ENCODE data around the gene C12orf75. TPM values are rescaled to one million over a fixed set of nuclear protein-coding genes. Genes with fewer than 3 reads are reported as not detected.
"Not testable (repeated sequence)": the region's sequence is repeated elsewhere in the genome, so short reads cannot be mapped to it uniquely, and the experiment has no call there.

The C12orf75 gene
- polyA plus RNA-seq, 1 donor = 4.9 TPM

DNA sequence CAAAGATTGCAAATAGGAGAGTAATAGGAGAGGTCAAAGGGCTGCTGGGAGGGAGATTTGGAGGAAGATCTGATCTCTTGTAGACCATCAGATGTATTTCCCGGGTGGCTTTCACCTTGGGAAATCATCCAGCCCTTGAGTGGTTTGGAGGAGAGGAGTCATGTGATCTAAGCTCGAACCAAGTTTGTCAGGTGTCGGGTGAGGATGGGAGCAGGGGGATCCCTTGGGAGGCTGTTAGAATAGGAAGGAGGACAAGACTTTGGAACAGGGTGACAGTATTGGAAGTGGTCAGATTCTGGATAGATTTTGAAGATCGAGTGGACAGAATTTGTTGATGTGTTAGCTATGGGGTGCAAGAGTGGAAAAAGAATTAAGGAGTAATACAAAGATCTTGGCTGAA lies 46.6 kb downstream of the C12orf75 start:
- no peak for DNase-seq (ENCODE audit: low read depth)

DNA sequence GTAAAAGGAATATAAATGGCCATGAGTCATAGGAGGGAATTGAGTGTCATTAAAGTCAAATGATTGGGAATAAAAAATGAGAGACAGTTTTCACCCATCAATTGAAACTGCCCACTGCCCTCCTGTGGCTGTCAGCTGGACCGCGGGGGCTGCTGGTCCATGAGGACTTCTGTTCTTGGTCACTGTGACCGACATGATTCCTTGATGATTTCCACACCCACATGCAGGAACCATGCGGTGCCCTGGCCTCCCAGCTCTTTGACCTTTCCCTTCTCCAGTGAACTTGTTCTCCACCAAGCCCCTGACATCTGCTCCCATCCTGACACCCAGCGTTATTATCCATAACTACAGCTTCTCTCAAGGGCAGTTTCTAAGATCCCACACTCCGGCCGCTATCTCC lies 48.4 kb downstream of the C12orf75 start:
- DNase-seq (ENCODE audit: low read depth) = no peak

DNA sequence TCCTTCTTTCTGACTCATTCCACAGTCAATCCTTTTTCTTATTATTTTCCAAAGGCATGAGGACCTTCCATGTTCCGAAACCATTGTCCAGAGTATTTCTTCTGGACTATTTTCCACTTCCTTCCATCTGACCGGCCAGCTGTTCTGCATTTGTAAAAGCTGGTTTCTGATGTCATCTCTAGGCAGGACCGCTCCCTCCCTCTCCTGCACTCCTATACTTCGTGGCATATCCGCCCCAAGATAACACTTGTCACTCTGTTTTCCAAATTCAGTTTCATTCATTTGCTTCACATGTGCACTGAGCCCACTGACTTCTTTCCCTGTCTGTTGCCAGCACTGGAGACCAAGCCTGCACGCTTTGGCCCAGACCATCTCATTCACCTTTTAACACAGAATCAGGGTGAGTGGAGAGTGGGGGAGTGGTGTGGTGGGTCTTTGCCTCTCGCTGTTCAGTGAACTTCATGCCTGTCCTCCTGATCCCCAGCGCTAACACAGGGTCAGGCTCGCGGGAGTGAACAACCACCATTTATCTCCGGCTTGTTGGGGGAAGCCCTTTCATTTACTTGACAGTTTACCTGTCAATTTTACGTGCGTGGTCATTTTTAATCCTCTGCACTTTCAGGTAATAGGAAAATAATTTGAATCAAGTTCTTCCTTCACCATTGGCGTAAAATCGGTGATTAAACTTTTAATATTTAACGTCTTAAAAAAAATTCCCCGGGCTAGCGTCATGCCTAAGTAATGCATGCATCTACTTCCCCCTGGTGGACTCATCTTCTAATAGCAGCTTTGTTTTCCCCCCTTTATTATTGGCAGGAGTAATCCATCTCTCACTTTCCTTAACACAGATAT lies 52.5 kb downstream of the C12orf75 start:
- peak; percentile 51 for DNase-seq (ENCODE audit: low read depth)

DNA sequence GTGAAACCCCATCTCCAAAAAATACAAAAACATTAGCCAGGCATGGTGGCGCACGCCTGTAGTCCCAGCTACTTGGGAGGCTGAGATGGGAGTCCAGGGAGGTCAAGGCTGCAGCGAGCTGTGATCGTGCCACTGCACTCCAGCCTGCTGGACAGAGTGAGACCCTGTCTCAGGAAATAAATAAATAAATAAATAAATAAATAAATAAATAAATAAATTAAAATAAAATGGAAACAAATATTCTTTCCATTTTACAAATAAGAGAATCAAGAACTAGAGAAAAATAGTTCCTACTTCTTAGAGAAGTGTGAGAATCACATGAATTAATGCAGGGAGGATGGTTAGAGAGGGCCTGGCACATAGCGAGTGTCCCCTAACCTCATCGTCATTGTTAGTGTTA lies 53.7 kb downstream of the C12orf75 start:
- DNase-seq (ENCODE audit: low read depth) = no peak

DNA sequence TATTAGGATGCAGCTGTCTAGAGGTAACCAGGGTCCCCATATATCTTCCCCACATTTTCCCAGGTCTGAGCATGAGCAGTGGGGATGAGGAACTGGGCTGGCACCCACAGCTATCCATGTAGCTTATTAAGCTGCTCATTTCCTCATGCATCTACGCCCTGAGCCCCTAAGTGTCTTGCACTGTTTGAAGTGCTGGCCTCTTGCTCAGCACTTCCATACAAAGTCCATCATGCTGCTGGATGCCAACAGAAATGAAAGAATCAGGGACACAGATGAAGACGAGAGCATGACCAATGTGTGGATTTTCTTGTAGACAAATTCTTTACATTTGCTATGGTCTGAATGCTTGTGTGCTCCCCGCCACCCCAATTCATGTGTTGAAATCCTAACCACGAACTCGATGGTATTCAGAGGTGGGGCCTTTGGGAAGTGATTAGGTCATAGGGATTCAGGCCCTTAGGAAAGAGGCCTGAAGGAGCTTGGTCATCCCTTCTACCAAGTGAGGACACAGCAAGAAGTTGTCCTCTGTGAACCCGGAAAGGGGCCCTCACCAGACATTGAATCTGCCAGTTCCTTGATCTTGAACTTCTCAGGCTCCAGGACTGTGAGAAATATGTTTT lies 54.5 kb downstream of the C12orf75 start:
- no peak for DNase-seq (ENCODE audit: low read depth)

DNA sequence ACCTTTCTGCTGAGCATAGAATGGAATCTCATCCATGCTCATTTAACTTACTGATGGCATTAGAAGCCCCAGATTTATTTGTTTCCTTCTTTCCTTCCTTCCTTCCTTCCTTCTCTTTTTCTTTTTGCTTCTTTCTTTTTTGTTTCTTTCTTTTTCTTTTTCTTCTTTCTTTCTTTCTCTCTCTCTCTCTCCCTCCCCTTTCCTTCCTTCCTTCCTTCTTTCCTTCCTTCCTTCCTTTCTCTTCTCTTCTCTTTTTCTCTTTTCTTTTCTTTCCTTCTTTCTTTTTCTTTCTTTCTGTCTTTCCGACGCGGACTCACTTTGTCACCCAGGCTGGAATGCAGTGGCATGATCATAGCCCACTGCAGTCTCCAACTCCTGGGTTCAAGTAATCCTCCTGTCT lies 55.9 kb downstream of the C12orf75 start:
- DNase-seq (ENCODE audit: low read depth) = no peak

DNA sequence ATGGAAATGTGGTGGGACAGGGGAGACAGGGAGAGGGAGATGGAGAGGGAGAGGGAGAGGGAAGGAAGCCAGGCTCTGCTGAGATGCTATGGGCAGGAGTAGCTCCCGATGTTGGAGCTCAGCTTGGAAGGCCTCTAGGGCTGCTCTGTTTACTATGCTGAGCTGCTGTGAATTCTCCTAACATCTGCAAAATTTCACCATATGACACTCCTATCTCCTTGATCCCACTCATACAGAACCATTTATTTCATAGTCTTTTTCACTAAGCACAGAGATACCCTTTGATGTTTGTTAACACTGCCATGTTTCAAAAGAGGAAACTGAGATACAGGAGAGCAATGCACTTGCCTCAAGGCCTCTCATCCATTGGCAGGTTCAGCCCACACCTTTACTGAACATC lies 60.7 kb downstream of the C12orf75 start:
- no peak for DNase-seq (ENCODE audit: low read depth)

DNA sequence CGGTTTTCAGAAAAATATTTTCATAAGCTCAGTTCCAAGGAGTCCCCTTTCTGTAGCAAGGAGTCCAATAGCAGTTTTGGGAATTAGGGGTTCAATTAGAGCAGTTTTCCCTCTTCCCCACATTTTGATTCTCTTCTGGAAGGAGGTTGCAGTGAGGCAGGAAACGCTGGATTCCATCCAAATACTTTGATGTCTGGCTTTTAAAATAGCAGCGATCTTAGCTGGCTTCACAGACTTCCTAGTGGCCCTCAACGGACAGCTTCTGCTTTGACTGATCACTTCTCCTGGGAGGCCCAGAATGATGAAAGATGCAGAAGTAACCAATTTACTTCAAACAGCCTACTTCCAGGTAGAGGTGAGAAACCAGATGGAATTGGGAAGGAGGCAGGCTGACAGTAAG lies 63.1 kb downstream of the C12orf75 start:
- DNase-seq (ENCODE audit: low read depth) = no peak

DNA sequence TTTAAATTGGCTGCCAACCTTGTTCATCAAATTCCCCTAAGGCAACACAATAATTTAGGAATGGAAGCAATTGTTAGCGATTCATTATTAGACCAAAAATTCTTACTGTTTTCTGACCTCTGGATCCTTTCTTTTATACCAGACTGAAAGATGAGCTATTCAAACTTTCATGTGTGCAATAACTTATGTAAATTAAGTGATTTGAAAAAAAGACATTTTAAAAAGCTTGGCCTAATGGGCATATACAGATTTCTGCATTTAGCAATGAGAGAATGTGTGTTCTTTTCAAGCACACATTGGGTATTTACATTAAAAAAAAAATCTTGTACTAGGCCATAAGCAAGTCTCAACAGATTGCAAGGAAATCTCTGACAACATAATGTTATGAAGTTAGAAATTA lies 65.5 kb downstream of the C12orf75 start:
- DNase-seq (ENCODE audit: low read depth) = no peak

DNA sequence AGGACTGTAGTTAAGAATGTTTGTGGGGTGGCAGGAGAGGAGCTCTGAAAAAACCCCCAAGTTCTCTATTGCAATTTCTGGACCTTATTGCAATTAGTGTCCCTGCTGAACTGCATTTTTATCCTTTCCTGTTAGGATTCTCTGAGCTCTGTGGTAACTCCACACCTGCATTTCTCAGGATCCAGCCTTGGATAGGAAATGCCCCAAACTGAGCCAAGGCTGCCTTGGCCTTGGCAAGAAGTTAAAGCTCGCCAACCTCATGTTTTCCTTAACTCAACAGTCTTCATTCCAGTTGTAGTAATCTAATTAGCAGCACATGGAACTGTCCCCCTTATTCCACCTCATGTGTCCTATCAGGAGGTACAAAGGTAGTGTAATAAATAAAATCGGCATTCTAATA lies 66.5 kb downstream of the C12orf75 start:
- DNase-seq (ENCODE audit: low read depth) = no peak

DNA sequence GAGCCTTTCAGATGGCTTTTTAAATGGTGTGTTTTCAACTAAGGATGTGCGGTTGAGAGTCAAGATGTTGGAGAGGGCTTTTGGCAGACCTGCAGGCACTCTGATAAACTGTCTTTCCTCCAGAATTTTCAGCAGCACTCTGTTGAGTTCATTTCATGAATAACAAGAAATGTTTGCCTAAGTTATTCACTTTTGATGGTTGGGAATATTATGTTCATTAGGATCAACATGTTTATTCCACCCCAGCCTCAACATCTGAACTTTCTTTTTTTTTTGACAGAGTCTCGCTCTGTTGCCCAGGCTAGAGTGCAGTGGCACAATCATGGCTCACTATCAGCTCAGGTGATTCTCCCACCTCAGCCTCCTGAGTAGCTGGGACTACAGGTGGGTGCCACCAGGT lies 68.4 kb downstream of the C12orf75 start:
- no peak for DNase-seq (ENCODE audit: low read depth)

DNA sequence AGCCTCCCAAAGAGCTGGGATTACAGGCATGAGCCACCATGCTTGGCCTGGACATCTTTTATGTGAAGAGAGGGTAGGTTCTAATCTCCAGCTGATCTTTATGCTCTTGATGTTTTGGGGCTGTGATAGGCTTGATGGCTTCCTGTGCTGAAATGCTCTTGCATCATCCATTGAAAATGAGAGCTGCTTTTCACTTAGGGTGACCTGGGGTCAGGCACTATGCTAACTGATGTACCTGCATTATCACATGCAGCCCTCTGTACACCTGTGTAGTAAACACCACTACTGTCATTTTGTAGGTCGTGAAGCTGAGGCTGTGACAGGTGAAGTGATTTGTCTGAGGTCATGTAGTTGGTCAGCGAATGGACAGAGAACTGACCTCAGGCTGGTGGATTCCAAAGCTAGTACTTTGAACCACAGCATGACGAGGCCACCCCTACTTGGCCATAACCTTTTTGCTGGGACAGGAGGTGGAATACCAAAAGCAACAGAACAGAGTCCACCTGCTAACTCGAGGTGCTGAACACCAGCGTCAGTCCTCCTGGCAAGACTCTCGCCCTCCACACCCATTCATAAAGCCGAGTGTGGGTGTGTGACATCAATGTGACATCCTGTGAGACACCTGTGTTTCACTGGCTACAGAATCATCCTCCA lies 69.1 kb downstream of the C12orf75 start:
- no peak for DNase-seq (ENCODE audit: low read depth)

DNA sequence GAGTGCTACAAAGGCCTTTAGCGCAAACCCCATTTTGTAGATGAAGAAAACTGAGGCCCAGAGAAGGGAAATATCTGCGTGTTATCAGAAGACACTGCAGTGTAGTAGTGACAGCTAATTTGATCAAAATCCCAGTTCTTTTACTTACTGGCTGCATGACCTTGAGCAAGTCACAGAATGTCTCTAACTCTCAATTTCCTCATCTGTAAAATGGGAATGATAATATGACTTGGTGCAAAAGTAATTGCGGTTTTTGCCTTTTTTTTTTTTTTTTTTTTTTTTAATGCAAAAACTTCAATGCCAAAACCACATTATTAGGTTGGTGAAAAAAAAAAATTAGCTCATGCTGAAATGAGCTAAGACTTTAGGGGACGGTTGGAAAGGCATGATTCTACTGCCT lies 69.7 kb downstream of the C12orf75 start:
- DNase-seq (ENCODE audit: low read depth) = no peak

DNA sequence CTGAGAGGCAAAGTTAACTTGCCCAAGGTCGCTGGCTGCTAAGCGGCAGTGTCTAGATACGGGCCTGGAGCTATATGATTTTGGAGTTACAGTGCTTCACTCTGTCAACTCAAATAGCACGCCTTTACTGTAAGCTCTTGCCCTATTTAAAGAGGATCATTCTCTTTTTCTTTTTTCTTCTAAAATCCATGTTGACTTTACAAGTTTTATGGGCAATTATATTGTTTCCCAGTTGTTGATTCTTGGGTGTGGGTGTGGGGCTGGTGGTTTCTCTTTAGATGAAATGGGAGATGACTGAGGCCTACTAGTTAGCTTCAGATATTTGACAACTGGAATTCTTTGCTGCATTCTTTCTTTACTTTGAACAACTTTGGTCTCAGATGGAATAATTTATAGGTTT lies 70.7 kb downstream of the C12orf75 start:
- DNase-seq (ENCODE audit: low read depth) = no peak

DNA sequence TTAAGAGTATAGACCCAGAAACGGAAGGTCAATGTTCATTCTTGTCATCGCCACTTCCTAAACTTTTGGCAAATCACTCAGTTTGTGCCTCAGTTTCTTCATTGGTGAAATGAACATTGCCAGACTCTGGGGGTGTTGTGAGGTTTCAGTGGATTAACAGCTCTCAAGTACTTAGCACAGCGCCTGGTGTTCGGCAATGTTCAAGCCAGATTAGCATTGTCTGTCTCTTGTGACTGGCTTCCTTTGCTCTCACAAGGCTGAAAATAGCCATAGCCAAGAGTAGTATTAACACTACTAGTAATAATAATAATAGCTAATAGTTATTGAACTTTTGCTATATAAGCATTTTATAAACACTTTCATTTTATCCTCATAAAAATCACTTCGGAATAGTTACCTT lies 71.9 kb downstream of the C12orf75 start:
- DNase-seq (ENCODE audit: low read depth) = no peak

DNA sequence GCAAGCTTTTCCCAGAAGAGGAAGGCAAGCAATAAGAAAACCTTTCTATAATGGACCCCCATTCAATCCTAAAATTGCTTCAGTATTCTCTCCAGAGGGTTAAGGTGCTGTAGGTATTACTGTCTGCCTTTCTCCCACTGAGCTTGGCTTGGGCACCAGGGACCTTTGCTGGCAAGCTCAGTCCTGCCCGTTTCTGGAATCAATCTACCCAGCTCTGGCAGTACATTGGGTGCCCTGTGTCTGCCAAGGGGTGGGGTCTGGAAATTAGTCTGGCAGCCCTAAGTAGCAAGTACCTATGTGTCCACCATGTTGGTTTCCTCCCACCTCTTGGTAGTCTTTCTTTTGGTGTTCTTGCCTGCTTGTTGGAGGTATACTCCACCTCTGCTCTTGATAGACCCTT lies 72.6 kb downstream of the C12orf75 start:
- no peak for DNase-seq (ENCODE audit: low read depth)

DNA sequence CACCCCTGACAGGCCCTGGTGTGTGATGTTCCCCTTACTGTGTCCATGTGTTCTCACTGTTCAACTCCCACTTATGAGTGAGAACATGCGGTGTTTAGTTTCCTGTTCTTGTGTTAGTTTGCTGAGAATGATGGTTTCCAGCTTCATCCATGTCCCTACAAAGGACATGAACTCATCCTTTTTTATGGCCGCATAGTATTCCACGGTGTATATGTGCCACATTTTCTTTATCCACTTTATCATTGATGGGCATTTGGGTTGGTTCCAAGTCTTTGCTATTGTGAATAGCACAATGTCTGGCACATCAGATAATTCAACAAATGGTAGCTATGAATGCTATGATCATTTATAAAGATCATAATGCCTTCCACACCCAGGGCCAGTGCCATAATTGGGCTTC lies 73.6 kb downstream of the C12orf75 start:
- DNase-seq (ENCODE audit: low read depth) = not testable (repeated sequence)

DNA sequence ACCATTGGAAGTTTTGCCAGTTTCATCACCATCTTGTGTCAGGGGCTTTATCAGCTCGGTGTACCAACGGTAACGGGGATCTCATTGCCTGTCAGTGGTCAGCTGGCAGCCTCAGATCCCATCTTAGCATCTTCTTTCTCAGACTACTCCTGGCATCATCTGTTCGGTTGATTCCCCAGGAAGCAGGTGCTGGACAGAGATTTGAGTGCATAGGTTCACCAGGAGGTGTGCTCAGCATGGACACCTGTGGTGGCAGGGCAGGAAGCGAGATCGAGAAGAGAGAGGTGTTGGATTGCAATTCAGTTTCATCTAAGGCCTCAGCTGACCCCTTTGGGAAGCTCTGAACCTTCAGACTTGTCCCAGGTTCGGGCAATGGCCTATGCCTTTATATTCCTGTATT lies 76.0 kb downstream of the C12orf75 start:
- no peak for DNase-seq (ENCODE audit: low read depth)

DNA sequence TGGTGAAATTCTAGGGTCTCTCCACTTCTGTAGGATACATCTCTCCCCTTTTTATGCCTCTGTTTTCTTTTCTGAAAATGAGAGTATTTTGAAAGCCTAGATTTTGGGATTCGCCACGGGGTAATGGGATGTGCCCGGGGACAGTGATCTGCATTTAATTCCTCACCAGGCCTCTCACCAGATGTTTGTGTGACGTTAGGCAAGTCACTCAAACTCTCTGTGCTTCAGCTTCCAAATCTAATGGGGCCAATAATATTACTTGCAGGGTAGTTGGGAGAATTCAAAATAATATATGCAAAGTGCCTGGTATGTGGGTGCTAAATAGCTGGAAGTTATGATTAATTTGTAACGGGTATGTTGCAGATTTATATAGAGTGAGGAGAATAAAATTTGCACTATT lies 78.8 kb downstream of the C12orf75 start:
- no peak for DNase-seq (ENCODE audit: low read depth)

DNA sequence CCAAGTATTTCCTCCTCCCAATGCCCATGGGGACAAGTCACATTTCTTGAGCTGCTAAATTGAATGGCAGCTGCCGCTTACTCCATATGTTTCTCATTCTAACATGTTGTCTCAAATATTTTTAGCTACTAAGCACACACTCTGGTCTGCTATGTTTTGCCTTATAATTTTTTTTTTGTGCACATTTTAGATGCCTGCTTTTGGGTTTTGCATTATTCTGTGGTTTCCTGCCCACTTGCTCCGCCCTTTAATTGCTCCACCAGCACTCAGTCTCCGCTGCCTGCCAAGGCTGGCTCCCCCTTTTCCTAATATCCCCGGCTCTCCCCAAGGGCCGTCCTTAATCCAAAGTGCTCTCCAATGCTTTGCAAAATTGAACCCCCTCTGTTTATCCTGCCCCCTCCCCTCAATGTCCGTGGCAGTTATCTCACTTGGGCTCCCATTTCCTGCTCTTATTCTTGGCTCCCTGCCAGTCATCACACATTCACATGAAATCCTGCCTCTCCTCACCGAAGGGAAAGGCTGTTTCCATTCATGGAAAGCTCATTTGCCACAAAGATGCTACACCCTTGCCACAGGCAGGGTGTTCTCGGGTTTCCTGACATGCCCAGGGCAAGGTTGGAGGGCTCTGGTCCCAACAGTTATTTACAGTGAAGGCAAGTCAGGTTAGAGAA lies 79.4 kb downstream of the C12orf75 start:
- peak; percentile 32 for DNase-seq (ENCODE audit: low read depth)

DNA sequence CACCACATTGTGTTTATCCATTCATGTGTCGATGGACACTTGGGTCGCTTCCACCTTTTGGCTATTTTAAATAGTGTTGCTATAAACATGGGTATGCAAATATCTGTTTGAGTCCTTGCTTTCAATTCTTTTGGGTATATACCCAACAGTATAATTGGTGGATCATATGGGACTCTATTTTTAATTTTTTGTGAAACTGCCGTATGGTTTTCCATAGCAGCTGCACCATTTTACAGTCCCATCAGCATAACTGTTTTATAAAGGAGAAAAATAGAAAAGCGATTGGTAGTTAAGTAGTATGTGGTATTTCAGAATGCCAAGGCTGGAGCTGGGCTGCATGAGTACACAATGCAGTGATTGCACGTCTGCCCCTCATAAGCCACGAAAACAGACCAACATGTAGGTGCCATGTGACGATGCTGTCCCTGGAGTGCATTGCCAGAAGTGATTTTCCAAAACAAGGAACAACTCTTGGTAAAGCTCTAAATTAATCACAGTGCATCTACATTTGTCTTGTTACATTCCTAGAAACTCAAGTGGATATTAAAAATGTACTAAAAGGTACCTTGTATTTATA lies 83.5 kb downstream of the C12orf75 start:
- no peak for DNase-seq (ENCODE audit: low read depth)

DNA sequence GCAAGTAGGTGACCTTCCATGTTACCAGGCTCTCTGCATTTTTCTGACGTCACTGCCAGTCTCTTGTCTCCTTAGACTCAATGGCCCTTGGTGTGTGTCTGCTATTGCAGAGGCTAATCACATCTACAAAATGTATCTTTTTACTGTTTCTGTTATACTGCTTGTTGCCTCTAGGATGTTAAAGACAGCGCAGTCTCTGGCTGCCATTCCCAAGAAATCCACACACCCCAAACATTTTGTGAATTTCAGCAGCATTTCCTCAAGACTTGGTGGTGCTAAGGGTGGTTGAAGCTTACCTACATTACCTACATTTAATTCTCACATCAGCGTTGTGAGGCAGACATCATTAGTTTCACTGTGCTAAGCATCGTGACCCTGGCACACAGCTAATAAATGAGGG lies 87.2 kb downstream of the C12orf75 start:
- DNase-seq (ENCODE audit: low read depth) = no peak

Measured in forelimb muscle (tissue), 1 donor.